Psoas muscle (tissue), 8 donors: ENCODE results near the gene PAX5. TPM values are rescaled to one million over a fixed set of nuclear protein-coding genes. Genes with fewer than 3 reads are reported as not detected.
A peak's percentile ranks its signal among the peaks of the same experiment; 100 is the strongest.

Experiments
- ATAC-seq, 4 donors: fragments of 200-7000 bp; cut with Tn5 transposase; one replicate each; pipeline ENCODE4 v1.9.1; 2020; ENCODE audit warnings: moderate library complexity in 3 of 4, mild to moderate bottlenecking in 2 of 4
- DNase-seq, 2 donors: peaks; one replicate each; pipeline ENCODE4 v3.0.0-alpha.2; 2020
- H3K27ac ChIP-seq: fragments of 200-600 bp; one replicate; pipeline ENCODE4 v1.8.0; 2022
- H3K27me3 ChIP-seq, 3 donors: fragments of 200-600 bp in 1 of 3; one replicate each; pipeline versions ENCODE4 v1.6.1 to v1.8.0; 2013 to 2022; ENCODE audit warnings: low read length in 2 of 3, mild to moderate bottlenecking in 2 of 3, moderate library complexity in 1 of 3; ENCODE audit not compliant: insufficient read depth in 3 of 3
- H3K36me3 ChIP-seq, 2 donors: fragments of 200-600 bp in 1 of 2; one replicate each; pipeline versions ENCODE4 v1.6.1 to v1.8.0; 2013 to 2022; ENCODE audit warnings: low read depth in 1 of 2, mild to moderate bottlenecking in 1 of 2, moderate library complexity in 1 of 2; ENCODE audit not compliant: insufficient read depth in 1 of 2
- H3K4me1 ChIP-seq: fragments of 200-600 bp; one replicate; pipeline ENCODE4 v1.8.0; 2022
- H3K4me3 ChIP-seq: fragments of 200-600 bp; one replicate; pipeline ENCODE4 v1.8.0; 2022; ENCODE audit warnings: mild to moderate bottlenecking
- H3K9me3 ChIP-seq: fragments of 200-600 bp; one replicate; pipeline ENCODE4 v1.8.0; 2022
- whole genome bisulfite sequencing, 3 donors: extraction: QIAGEN DNeasy Blood & Tissue Kit; methylation state at CpG; one replicate each; pipeline versions ENCODE4 v1.1.6 to v1.1.7; 2013; 5-methylcytosine and 5-hydroxymethylcytosine counted together
- intact Hi-C, 2 donors: fragments of 100-400 bp; cut with DNase I; formaldehyde crosslinking; loops; one replicate each; pipeline versions ENCODE4 v1.11.0 to v1.14.2; 2022
- polyA plus RNA-seq, 3 donors: library from polyadenylated mRNA; stranded (reverse); fragments of 200-250 nt; gene quantifications; one replicate each; pipeline ENCODE4 v1.2.3, GENCODE V29; 2013
- total RNA-seq, 4 donors: library from RNA; stranded (reverse); fragmentation: NEBNext Ultra II Directional in 2 of 4; extraction: Animal tissue kit (Norgen Biotek cat#: 25700) in 2 of 4; gene quantifications; one replicate each; pipeline versions ENCODE4 v1.2.1 to v1.2.4, GENCODE V29; 2021 to 2023
- TF ChIP-seq, protein P1 (sequence below): fragments of 200-600 bp; IDR thresholded peaks from one replicate; pipeline ENCODE4 v1.8.0; 2022; ENCODE audit warnings: antibody characterized with exemption
- donor health status: healthy with polysubstance abuse.
- donor health status: DM: no; HTN: no; CAD: no; lungs with moderate emphysema.
- donor health status: Bipolar disorder and iron deficiency.
- donor health status: healthy.
- donor health status: DM: yes; HTN: yes; CAD: no.
- donor health status: DM: no; HTN: no; CAD: no.
- donor health status: DM: no; HTN: no; CAD: no.
- donor health status: DM: yes; HTN: yes; CAD: no.

The PAX5 gene
- total and polyA plus RNA-seq, 7 donors: under 0.01 to 0.50 (median 0.06) TPM; not detected in 3

DNA sequence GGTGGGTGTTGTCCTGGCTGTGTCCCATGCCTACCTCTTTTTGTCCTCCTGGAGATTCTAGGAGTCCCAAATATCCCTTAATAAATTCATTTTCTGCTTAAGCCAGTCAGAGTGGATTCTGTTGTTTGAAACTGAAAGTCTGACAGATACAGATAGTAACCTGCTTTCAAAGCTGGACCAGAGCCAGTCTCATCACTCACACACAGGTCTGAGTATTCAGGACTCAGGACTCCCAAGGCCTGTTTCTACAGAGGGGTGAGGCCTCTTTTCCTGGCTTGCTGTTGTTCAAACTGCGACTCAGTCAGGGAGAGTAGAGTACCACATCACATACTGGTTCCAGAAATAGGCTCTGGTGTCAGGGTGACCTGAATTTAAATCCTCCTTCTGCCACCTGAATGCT lies 190.1 kb downstream of the PAX5 start:
- no peaks in the 10 kb centered on the region for H3K36me3 ChIP-seq
- H3K27ac ChIP-seq: no peak overlapping the region
- TF ChIP-seq, protein P1, sequence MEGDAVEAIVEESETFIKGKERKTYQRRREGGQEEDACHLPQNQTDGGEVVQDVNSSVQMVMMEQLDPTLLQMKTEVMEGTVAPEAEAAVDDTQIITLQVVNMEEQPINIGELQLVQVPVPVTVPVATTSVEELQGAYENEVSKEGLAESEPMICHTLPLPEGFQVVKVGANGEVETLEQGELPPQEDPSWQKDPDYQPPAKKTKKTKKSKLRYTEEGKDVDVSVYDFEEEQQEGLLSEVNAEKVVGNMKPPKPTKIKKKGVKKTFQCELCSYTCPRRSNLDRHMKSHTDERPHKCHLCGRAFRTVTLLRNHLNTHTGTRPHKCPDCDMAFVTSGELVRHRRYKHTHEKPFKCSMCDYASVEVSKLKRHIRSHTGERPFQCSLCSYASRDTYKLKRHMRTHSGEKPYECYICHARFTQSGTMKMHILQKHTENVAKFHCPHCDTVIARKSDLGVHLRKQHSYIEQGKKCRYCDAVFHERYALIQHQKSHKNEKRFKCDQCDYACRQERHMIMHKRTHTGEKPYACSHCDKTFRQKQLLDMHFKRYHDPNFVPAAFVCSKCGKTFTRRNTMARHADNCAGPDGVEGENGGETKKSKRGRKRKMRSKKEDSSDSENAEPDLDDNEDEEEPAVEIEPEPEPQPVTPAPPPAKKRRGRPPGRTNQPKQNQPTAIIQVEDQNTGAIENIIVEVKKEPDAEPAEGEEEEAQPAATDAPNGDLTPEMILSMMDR: no peak
- no peaks in the 10 kb centered on the region for H3K9me3 ChIP-seq
- no peak overlapping the region for H3K4me3 ChIP-seq
- H3K27me3 ChIP-seq: peaks cover 0 to 7% (median 0%) of the 10 kb centered on the region in 3 donors
- WGBS, 3 donors: 81 to 93% (median 87%) methylated on average over 1 of the region's 1 CpG
- intact Hi-C loops: no loop called here
- DNase-seq: no peak
- ATAC-seq: no peak
- H3K4me1 ChIP-seq: no peaks in the 10 kb centered on the region

DNA sequence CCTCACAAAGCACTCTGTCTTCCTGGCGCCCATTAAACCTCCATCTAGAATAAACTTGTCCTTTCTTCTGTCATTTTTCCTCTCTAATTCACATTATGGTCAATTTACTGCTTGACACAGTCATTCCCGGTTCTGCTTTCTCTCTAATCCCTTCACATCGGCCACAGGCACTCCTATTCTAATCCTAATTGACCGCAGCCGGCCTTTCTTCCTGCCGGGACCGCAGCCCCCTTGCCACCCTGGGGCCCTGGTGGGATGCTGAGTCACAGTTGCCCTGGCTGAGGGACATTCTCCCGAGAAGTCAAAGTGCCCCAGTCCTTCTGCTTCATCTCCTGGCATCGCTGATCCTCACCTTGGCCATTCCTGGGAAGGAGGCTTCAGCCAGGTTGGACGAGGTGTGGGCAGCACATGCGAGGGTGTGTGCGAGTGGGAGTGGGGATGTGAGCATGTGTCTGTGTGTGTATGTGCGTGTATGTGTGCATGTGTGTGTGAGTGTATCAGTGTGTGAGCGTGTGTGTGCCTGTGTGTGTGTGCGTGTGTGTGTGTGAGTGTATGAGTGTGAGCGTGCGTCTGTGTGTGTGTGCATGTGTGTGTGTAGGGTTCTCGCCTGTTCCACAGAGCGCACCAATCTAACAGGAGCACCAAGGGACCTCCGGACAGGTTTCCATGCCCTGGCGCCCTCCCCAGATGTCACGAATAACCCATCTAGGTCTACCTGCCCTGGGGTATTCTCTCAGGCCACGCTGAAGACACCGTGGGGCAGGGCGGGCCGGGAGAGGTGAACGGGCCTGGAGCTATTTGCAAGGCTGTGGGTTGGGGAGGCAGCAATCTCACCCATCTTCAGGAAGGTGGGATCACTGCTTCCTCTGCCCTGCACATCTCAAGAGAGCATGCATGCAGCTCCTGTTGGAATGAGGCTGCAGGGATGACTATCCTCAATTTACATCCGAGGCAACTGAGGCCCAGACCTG lies 191.2 kb downstream of the PAX5 start:
- WGBS, 3 donors: 70 to 78% (median 75%) methylated on average over 28 of the region's 28 CpGs
- ATAC-seq (no peak), DNase-seq (no peak)
- Histone ChIP-seq H3K4me1 (no peaks in the 10 kb centered on the region), H3K4me3 (no peak overlapping the region), H3K36me3 (no peaks in the 10 kb centered on the region), H3K27ac (no peak overlapping the region), H3K9me3 (no peaks in the 10 kb centered on the region), H3K27me3 (peaks cover 0 to 7% (median 0%) of the 10 kb centered on the region in 3 donors)
- intact Hi-C loops: no loop called here
- TF ChIP-seq, protein P1: no peak

DNA sequence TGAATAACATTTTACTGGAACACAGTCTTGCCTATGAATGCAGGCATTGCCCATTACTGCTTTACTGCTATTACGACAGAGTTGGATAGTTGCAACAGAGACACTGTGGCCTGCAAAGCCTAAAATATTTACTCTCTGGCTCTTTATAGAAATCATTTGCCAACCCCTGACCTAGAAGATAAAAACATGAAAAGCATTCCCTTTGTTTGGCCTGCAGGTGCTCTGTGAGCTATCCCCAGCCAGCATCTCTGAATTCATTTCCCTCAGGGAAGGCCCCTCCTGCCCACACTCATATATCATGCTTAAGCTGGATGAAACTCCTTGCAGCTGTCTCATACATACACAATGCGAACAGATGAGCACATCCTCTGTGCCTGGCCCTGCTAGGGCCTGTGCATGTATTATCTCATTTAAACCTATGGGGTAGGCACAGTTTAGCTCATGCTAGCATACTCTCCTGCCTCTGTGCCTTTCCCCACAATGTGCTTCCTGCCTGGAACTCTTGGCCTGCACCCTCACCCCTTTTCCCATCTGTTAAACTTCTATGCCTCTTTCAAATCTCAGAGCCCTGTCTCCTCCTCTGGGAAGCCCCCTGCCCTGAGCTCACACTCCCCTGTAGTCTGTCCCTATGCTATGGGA lies 193.1 kb downstream of the PAX5 start:
- WGBS, 3 donors: 59 to 74% (median 62%) methylated on average over 2 of the region's 2 CpGs
- no peaks in the 10 kb centered on the region for H3K36me3 ChIP-seq
- H3K9me3 ChIP-seq: no peaks in the 10 kb centered on the region
- no peaks in the 10 kb centered on the region for H3K27me3 ChIP-seq
- intact Hi-C loops: no loop called here
- no peaks in the 10 kb centered on the region for H3K4me1 ChIP-seq
- TF ChIP-seq, protein P1: no peak
- H3K4me3 ChIP-seq: no peak overlapping the region
- H3K27ac ChIP-seq: no peak overlapping the region
- DNase-seq: peak in 1 of 2 donors; percentile 8
- ATAC-seq: no peak

DNA sequence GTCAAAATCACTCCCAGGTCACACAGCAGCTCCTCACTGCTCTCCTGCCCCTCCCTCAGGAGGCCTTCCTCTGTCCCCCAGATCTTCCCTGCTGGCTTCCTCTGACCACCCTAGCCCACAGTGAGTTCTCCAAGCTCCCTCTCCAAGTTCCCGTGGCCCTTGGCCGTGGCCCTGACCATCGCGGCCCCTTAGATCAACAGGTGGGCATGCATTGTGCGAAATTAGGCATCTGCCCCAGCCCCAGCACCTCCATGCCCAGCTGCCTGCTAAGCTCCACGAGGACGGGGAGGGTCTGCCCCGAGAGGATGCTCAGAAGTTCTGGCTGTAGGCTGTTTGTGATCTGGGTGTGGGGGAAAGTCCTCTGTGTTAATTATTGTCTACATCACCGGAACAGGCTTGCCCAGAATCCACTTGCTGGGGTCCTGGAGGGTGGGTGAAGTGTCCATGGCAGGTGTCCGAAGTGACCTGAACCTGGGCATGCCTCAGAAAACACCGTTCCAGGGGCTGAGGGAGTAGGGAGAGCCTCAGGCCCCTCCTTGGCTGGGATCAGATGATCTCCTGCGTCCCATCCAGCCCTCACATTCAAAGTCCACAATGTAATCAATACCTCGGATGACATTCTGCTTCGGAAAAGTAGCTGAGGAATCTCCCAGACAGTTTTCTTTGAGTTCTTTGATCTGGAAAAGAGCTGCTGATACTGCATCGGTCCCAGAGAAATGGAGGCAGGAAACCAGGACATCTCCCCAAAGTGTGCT lies 194.8 kb downstream of the PAX5 start:
- H3K4me3 ChIP-seq: no peak overlapping the region
- H3K36me3 ChIP-seq: no peaks in the 10 kb centered on the region
- ATAC-seq: no peak
- no peaks in the 10 kb centered on the region for H3K4me1 ChIP-seq
- intact Hi-C loops: no loop called here
- DNase-seq: no peak
- 72 to 74% (median 74%) methylated on average over 15 of the region's 15 CpGs for WGBS, 3 donors
- no peaks in the 10 kb centered on the region for H3K9me3 ChIP-seq
- H3K27ac ChIP-seq: no peak overlapping the region
- no peaks in the 10 kb centered on the region for H3K27me3 ChIP-seq
- TF ChIP-seq, protein P1: no peak
